ENCODE data around the gene STOML2. TPM values are rescaled to one million over a fixed set of nuclear protein-coding genes. Genes with fewer than 3 reads are reported as not detected.

Gene STOML2
- total and polyA plus RNA-seq, 2 donors from 2014 or later = 81.9 to 150 TPM

DNA sequence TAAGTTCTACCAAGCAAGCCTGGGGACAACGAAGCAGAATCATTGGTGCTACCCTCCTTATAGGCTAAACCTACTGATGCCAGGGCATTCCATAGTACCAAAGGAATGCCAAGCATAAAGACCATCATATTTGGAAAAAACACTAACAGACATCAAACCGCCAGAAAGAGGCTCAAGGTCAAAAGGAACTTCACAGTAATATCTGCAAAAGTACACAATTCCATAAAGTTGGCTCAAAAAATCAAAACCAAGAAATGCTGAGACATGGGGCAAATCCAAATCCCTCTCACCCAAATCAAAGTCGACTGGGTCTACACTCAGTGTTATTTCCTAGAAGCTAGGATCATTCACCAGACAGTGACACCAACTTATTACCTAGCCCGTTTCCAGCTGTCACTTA lies 33.9 kb downstream of the STOML2 start:
- Histone ChIP-seq H3K4me1 (ENCODE audit: control insufficient read depth in 2 of 3, insufficient read depth in 2 of 3, low read depth in 1 of 3, low read length in 3 of 3) (peaks cover 4 to 29% (median 23%) of the 10 kb centered on the region in 3 donors), H3K4me3 (ENCODE audit: low read length in 3 of 3) (peak overlapping the region in 2 of 3 donors; percentile 5 to 20), H3K9me3 (ENCODE audit: control insufficient read depth in 2 of 3, insufficient read depth in 1 of 3, low read length in 3 of 3) (no peaks in the 10 kb centered on the region), H3K9ac (ENCODE audit: low read length in 3 of 3) (peak overlapping the region in 1 of 3 donors; percentile 22), H3K27ac (ENCODE audit: low read depth in 2 of 2, low read length in 2 of 2) (no peak overlapping the region), H3K27me3 (ENCODE audit: control insufficient read depth, insufficient read depth, low read length) (no peaks in the 10 kb centered on the region), H3K36me3 (ENCODE audit: control insufficient read depth in 2 of 3, insufficient read depth in 3 of 3, low read length in 3 of 3) (peaks cover 24 to 40% (median 33%) of the 10 kb centered on the region in 3 donors)
- FAIRE-seq (no peak), DNase-seq (no peak)
- intact Hi-C loops (cut with DNase I) = no loop called here
- TF ChIP-seq, protein P1, sequence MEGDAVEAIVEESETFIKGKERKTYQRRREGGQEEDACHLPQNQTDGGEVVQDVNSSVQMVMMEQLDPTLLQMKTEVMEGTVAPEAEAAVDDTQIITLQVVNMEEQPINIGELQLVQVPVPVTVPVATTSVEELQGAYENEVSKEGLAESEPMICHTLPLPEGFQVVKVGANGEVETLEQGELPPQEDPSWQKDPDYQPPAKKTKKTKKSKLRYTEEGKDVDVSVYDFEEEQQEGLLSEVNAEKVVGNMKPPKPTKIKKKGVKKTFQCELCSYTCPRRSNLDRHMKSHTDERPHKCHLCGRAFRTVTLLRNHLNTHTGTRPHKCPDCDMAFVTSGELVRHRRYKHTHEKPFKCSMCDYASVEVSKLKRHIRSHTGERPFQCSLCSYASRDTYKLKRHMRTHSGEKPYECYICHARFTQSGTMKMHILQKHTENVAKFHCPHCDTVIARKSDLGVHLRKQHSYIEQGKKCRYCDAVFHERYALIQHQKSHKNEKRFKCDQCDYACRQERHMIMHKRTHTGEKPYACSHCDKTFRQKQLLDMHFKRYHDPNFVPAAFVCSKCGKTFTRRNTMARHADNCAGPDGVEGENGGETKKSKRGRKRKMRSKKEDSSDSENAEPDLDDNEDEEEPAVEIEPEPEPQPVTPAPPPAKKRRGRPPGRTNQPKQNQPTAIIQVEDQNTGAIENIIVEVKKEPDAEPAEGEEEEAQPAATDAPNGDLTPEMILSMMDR (IDR thresholded peaks at IDR 0.05; ENCODE audit: borderline replicate concordance, extremely low read depth, insufficient read depth) = no peak

- no peaks in the 10 kb centered on the region for H3K9me3 ChIP-seq (ENCODE audit: control insufficient read depth in 2 of 3, insufficient read depth in 1 of 3, low read length in 3 of 3)
- no peak for DNase-seq
- no peak for FAIRE-seq
- H3K27ac ChIP-seq (ENCODE audit: low read depth in 2 of 2, low read length in 2 of 2) = no peak overlapping the region
- H3K4me1 ChIP-seq (ENCODE audit: control insufficient read depth in 2 of 3, insufficient read depth in 2 of 3, low read depth in 1 of 3, low read length in 3 of 3) = peaks cover 4 to 25% (median 23%) of the 10 kb centered on the region in 3 donors
- no peaks in the 10 kb centered on the region for H3K27me3 ChIP-seq (ENCODE audit: control insufficient read depth, insufficient read depth, low read length)
- peaks cover 39 to 59% (median 52%) of the 10 kb centered on the region in 3 donors for H3K36me3 ChIP-seq (ENCODE audit: control insufficient read depth in 2 of 3, insufficient read depth in 3 of 3, low read length in 3 of 3)
- no peak overlapping the region for H3K4me3 ChIP-seq (ENCODE audit: low read length in 3 of 3)
- TF ChIP-seq, protein P1 (IDR thresholded peaks at IDR 0.05; ENCODE audit: borderline replicate concordance, extremely low read depth, insufficient read depth) = no peak
- H3K9ac ChIP-seq (ENCODE audit: low read length in 3 of 3) = no peak overlapping the region
- intact Hi-C loops (cut with DNase I) = no loop called here
Measured at GRCh38 chr9:35067056-35067455, 35.9 kb downstream of the STOML2 start.

DNA sequence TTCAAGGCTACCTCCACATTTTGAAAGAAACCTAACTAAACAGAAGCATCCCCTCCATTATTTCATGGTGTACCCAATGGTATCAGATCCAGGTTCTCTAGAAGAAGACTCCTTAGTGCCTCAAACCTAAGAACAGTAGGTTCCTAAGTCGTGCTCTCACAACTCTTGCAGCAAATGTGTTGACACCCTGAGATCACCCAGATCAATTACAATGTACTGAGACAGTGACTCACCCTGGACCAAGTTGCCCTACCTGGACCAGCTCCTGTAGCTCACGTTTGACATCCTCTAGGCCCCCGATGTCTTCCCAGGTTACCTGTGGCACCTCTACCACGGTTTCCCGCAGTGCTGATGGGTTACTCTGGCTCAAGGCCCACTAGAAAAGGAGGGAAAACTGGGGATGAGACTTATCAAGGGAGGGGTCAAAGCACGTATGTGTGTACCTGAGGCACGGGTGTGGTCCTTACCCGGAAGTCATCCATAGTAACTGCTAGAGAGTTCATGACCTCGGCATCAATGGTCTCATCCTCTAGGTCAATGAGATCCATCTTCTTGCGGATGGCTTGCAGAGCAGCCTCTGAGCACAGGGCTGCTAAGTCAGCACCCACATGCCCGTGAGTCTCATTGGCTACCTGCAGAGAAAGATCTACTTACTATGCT lies 42.3 kb downstream of the STOML2 start:
- FAIRE-seq (no peak), DNase-seq (no peak)
- H3K4me1 ChIP-seq (ENCODE audit: control insufficient read depth in 2 of 3, insufficient read depth in 2 of 3, low read depth in 1 of 3, low read length in 3 of 3) = no peaks in the 10 kb centered on the region
- H3K4me3 ChIP-seq (ENCODE audit: low read length in 3 of 3) = no peak overlapping the region
- intact Hi-C loops (cut with DNase I) = no loop called here
- peaks cover 50 to 96% (median 87%) of the 10 kb centered on the region in 3 donors for H3K36me3 ChIP-seq (ENCODE audit: control insufficient read depth in 2 of 3, insufficient read depth in 3 of 3, low read length in 3 of 3)
- no peak overlapping the region for H3K27ac ChIP-seq (ENCODE audit: low read depth in 2 of 2, low read length in 2 of 2)
- H3K27me3 ChIP-seq (ENCODE audit: control insufficient read depth, insufficient read depth, low read length) = no peaks in the 10 kb centered on the region
- no peak overlapping the region for H3K9ac ChIP-seq (ENCODE audit: low read length in 3 of 3)
- TF ChIP-seq, protein P1 (IDR thresholded peaks at IDR 0.05; ENCODE audit: borderline replicate concordance, extremely low read depth, insufficient read depth) = no peak
- no peaks in the 10 kb centered on the region for H3K9me3 ChIP-seq (ENCODE audit: control insufficient read depth in 2 of 3, insufficient read depth in 1 of 3, low read length in 3 of 3)
